Esophagus squamous epithelium (tissue), 4 donors: ENCODE results near the gene CNTLN.

Experiments
- POLR2A ChIP-seq, 4 donors: fragments of 450-650 bp; IDR thresholded peaks; one replicate each; pipeline ENCODE4 v1.6.1; 2017; ENCODE audit warnings: antibody characterized with exemption in 4 of 4, mild to moderate bottlenecking in 4 of 4, moderate library complexity in 3 of 4
- TF ChIP-seq, protein P1 (sequence below), 6 experiments: fragments of 450-650 bp in 4 of 6; fragments of 200-600 bp in 2 of 6; sonication (generic) in 2 of 6; IDR thresholded peaks; one replicate each; pipeline ENCODE4 v1.5.1; 2016 to 2019; ENCODE audit warnings: antibody characterized with exemption in 6 of 6, mild to moderate bottlenecking in 4 of 6, moderate library complexity in 4 of 6

DNA sequence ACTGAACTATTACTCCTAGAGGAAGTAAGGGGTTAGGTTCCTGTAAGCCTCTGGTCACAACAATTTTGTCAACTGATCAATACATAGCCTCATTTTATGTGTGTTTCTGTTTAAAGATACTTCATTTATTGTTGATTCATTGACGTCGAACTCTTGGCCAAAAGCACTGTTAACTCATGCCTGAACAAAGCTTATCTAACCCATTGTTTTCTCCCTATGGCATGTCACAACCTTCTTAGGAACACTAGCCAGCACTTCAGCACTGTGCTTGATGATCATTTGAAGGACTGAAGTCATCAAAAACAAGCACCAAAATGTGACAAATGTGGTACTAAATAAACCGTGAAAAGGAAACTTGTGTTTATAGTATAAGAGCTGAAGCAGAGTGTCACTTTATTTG lies 13.5 kb downstream of the CNTLN start:
- TF ChIP-seq, protein P1, sequence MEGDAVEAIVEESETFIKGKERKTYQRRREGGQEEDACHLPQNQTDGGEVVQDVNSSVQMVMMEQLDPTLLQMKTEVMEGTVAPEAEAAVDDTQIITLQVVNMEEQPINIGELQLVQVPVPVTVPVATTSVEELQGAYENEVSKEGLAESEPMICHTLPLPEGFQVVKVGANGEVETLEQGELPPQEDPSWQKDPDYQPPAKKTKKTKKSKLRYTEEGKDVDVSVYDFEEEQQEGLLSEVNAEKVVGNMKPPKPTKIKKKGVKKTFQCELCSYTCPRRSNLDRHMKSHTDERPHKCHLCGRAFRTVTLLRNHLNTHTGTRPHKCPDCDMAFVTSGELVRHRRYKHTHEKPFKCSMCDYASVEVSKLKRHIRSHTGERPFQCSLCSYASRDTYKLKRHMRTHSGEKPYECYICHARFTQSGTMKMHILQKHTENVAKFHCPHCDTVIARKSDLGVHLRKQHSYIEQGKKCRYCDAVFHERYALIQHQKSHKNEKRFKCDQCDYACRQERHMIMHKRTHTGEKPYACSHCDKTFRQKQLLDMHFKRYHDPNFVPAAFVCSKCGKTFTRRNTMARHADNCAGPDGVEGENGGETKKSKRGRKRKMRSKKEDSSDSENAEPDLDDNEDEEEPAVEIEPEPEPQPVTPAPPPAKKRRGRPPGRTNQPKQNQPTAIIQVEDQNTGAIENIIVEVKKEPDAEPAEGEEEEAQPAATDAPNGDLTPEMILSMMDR (IDR thresholded peaks at IDR 0.05): no peak
- TF ChIP-seq POLR2A (IDR thresholded peaks at IDR 0.05): no peak
